Hepatocyte (in vitro differentiated cells): ENCODE data around the gene TMCC1. TPM values are rescaled to one million over a fixed set of nuclear protein-coding genes. Genes with fewer than 3 reads are reported as not detected.
A peak's percentile ranks its signal among the peaks of the same experiment; 100 is the strongest.

Experiments
- DNase-seq: peaks from one replicate; pipeline ENCODE4 v3.0.0-alpha.2; 2016; ENCODE audit warnings: low spot score
- H2AFZ ChIP-seq: fragments of 200-600 bp; sonication (generic); 2 replicates; pipeline ENCODE4 v1.6.0; 2016; ENCODE audit warnings: antibody characterized with exemption, mild to moderate bottlenecking
- H3K27ac ChIP-seq: fragments of 200-600 bp; sonication (generic); 2 replicates; pipeline ENCODE4 v1.5.1; 2016; ENCODE audit warnings: mild to moderate bottlenecking
- H3K27me3 ChIP-seq: fragments of 200-600 bp; sonication (generic); 2 replicates; pipeline ENCODE4 v1.6.1; 2016
- H3K36me3 ChIP-seq: fragments of 200-600 bp; sonication (generic); replicated peaks from 2 replicates; pipeline ENCODE4 v1.5.1; 2016; ENCODE audit warnings: low read depth; ENCODE audit not compliant: insufficient read depth
- H3K4me1 ChIP-seq: fragments of 200-600 bp; sonication (generic); 2 replicates; pipeline ENCODE4 v1.5.1; 2016; ENCODE audit warnings: mild to moderate bottlenecking, moderate library complexity; ENCODE audit not compliant: insufficient read depth
- H3K4me2 ChIP-seq: fragments of 200-600 bp; sonication (generic); 2 replicates; pipeline ENCODE4 v1.6.0; 2016
- H3K4me3 ChIP-seq: fragments of 200-600 bp; sonication (generic); 2 replicates; pipeline ENCODE4 v1.5.1; 2016; ENCODE audit warnings: mild to moderate bottlenecking
- H3K79me2 ChIP-seq: fragments of 200-600 bp; sonication (generic); 2 replicates; pipeline ENCODE4 v1.6.0; 2017; ENCODE audit warnings: mild to moderate bottlenecking
- H3K9me2 ChIP-seq: fragments of 200-600 bp; sonication (generic); replicated peaks from 2 replicates; pipeline ENCODE4 v1.6.0; 2017; ENCODE audit warnings: mild to moderate bottlenecking; ENCODE audit not compliant: insufficient read depth
- H3K9me3 ChIP-seq: fragments of 200-600 bp; sonication (generic); 2 replicates; pipeline ENCODE4 v1.5.1; 2016; ENCODE audit warnings: low read depth, mild to moderate bottlenecking
- H4K20me1 ChIP-seq: fragments of 200-600 bp; sonication (generic); 2 replicates; pipeline ENCODE4 v1.6.0; 2016; ENCODE audit warnings: mild to moderate bottlenecking; ENCODE audit not compliant: insufficient read depth, poor library complexity, severe bottlenecking
- CTCF ChIP-seq: fragments of 200-600 bp; sonication (generic); IDR thresholded peaks from 2 replicates; pipeline ENCODE4 v1.5.1; 2016; ENCODE audit warnings: antibody characterized with exemption, mild to moderate bottlenecking; ENCODE audit not compliant: poor library complexity
- EZH2 ChIP-seq: fragments of 200-600 bp; sonication (generic); IDR thresholded peaks from 2 replicates; pipeline ENCODE4 v1.6.1; 2016; ENCODE audit warnings: antibody characterized with exemption, mild to moderate bottlenecking, borderline replicate concordance
- EZH2phosphoT487 ChIP-seq: fragments of 200-600 bp; sonication (generic); IDR thresholded peaks from one replicate; pipeline ENCODE4 v1.6.1; 2018; ENCODE audit warnings: antibody characterized with exemption, mild to moderate bottlenecking, low read depth, moderate library complexity; ENCODE audit not compliant: unreplicated experiment, severe bottlenecking
- WGBS: methylation state at CpG from one replicate; pipeline ENCODE4 v1.1.6; 2016; ENCODE audit warnings: low lambda C conversion rate; ENCODE audit errors: missing lambda C conversion rate; 5-methylcytosine and 5-hydroxymethylcytosine counted together
- polyA plus RNA-seq: library from polyadenylated mRNA; unstranded; fragments of >200 nt; fragmentation: Nextera tagmentation; extraction: Ambion mirVana; gene quantifications from 2 replicates; pipeline ENCODE4 v1.2.1, GENCODE V29; 2016
- total RNA-seq: library from RNA; depleted of rRNA; stranded (reverse); fragments of >200 nt; gene quantifications from 2 replicates; pipeline ENCODE4 v1.2.3, GENCODE V29; 2014

Gene TMCC1
- total and polyA plus RNA-seq, 2 experiments from 2014 or later, result 7.0 to 17.3 TPM

- 9% methylated on average over 12 of the region's 49 CpGs for WGBS
- Histone ChIP-seq H3K36me3 (no peaks in the 10 kb centered on the region), H3K4me2 (peak overlapping the region; percentile 97), H3K9me2 (no peaks in the 10 kb centered on the region), H3K4me1 (peaks cover 23% of the 10 kb centered on the region), H3K79me2 (no peaks in the 10 kb centered on the region), H3K9me3 (no peaks in the 10 kb centered on the region), H3K27me3 (no peaks in the 10 kb centered on the region), H3K27ac (peak overlapping the region; percentile 97), H2AFZ (peak overlapping the region; percentile 83), H3K4me3 (peak overlapping the region; percentile 18), H4K20me1 (no peaks in the 10 kb centered on the region)
- DNase-seq, result peak; percentile 93
- TF ChIP-seq EZH2phosphoT487 (no peak), CTCF (no peak), EZH2 (no peak)
Measured at GRCh38 chr3:129626744-129627349, 266.7 kb downstream of the TMCC1 start.

GRCh38 chr3:129625072-129625874 lies 268.2 kb downstream of the TMCC1 start:
- Histone ChIP-seq H3K27me3 (no peaks in the 10 kb centered on the region), H3K4me3 (no peak overlapping the region), H3K79me2 (no peaks in the 10 kb centered on the region), H3K36me3 (no peaks in the 10 kb centered on the region), H3K4me1 (peaks cover 23% of the 10 kb centered on the region), H3K27ac (peak overlapping the region; percentile 81), H4K20me1 (no peaks in the 10 kb centered on the region), H3K4me2 (no peak overlapping the region), H3K9me2 (no peaks in the 10 kb centered on the region), H3K9me3 (no peaks in the 10 kb centered on the region), H2AFZ (no peak overlapping the region)
- DNase-seq, result no peak
- TF ChIP-seq EZH2, result no peak
- WGBS, result 92% methylated on average over 12 of the region's 12 CpGs

- DNase-seq, result no peak
- Histone ChIP-seq H2AFZ (no peak overlapping the region), H3K9me2 (no peaks in the 10 kb centered on the region), H4K20me1 (no peaks in the 10 kb centered on the region), H3K79me2 (no peaks in the 10 kb centered on the region), H3K4me3 (no peak overlapping the region), H3K9me3 (no peaks in the 10 kb centered on the region), H3K27me3 (no peaks in the 10 kb centered on the region), H3K4me1 (peaks cover 23% of the 10 kb centered on the region), H3K27ac (no peak overlapping the region), H3K4me2 (no peak overlapping the region), H3K36me3 (no peaks in the 10 kb centered on the region)
- TF ChIP-seq EZH2 (no peak), EZH2phosphoT487 (no peak), CTCF (no peak)
- 93% methylated on average over 11 of the region's 11 CpGs for WGBS
Measured at GRCh38 chr3:129624347-129625071, 269.0 kb downstream of the TMCC1 start.
